HG03432 (cell line): ENCODE results near the gene POLA1.

Experiments
- ATAC-seq: cut with Tn5 transposase; IDR thresholded peaks from one replicate; pipeline ENCODE4 v1.9.1; 2021; ENCODE audit warnings: mild to moderate bottlenecking, moderate library complexity; ENCODE audit not compliant: unreplicated experiment

POLA1 gene

DNA sequence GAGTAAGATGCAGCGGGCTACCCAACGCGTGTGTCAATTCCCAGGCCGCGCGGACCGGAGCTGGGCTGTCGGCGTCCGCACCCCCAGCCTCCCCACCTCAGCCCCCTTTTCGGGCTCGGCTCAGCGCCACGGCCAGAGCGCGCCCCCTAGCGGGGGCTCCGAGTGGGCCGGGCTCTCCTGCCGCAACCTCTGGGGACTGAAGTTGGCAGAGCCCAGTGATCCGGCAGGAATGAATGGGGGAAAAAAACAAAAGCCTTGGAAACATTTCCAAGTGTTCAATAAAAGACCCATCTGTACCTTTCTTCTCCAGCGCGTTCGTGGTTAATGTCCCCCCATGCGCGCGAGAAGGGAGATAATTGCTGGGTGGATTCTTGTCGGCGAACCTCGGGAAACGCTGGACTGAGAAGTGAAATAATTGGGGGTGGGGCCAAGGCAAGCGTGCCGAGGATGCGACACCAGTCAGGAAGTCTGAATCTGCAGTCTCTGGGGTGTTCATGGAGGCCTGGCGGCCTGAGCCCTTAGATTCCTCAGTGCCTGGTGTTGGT, 327.3 kb downstream of the POLA1 start:
- peak; percentile 85 for ATAC-seq

DNA sequence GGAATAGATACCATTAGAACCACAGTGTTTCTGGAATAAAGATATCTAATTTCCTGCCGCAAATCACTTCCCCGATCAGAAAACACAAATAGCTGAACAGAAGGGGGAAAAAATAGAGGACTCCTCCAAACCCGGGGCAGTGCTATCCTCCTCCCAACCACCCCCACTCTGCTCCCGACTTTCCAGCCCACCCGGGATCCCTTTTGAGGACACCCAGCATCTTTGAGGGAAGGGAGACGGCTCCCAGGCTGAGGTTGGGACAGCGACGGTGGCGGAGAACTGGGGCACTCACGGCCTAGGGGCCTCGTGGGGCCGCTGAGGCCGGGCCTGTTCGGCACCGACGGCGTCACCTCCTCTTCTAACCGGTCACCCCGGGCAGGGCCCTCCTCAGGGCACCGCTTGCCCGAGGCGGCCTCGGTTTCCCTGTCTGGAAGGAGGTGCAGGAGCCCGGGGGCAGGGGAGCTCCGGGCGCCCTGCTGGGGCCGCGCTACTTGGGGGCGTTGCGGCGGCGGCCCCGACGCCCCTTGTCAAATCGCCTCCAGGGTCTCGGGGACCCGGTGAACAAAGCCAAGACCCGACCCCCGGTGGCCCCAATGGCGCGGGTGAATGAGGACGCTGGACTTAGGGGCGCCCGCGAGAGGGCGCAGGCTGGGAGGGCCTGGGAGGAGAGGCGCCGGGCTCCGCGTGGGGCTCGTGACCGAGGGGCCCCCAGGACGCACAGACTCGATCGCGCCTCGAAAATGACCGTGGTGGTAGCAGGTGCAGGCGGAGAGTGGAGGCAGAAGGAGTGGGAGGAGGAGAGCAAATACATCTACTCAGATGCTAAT, 329.0 kb downstream of the POLA1 start:
- no peak for ATAC-seq

DNA sequence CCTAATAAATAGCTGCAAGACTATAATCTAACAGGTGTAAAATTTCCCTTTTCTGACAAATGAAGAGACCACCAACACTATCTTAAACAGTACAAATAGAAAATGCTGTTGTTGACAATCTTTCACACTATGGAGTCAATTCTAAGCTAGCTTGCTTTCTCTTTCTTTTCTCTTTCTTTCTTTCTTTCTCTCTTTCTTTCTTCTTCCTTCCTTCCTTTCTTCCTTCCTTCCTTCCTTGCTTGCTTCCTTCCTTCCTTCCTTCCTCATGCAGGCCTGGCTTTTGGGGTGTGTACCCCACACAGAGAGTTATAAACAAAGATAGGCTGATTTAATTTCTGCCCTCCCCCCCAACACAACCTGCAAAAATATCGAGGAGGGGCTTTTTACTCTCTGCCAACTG, 330.2 kb downstream of the POLA1 start:
- ATAC-seq = no peak

DNA sequence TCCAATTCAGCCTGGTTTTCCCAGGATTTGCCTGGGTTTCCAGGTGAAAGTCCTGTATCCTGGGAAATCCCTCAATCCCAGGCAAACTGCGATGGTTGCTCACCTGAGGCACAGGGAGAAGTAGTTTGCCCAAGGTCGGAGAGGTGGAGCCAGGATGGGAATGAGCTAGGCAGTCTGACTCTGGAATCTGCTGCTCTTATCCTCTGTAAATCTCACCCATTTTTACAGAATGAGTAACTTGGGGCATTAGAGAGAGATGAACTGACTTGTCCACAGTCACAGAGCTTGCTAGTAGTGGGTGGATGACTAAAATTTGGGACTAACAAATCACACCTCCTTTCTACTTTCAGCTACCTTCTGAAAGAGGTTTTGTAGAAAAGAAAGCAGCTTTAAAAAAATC, 331.9 kb downstream of the POLA1 start:
- ATAC-seq = no peak

DNA sequence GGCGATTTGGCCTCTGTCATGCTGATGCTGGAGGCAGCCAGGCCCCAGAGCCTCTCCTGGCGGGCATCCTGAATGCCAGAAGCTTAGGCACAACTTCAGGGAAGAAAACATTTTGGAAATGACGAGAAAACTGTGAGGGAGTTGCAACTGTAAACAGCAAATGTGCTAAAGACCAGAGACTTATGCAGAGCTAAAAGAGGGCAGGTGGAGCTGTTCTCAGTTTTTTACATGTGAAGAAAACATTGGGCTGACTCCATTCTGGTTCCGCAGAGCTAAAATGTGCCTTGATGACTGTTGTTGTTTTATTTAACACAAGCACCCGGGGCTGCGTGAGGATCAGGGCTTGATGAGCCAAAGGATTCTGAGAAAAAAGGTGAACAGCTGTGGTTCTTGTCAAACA, 332.9 kb downstream of the POLA1 start:
- ATAC-seq = no peak

DNA sequence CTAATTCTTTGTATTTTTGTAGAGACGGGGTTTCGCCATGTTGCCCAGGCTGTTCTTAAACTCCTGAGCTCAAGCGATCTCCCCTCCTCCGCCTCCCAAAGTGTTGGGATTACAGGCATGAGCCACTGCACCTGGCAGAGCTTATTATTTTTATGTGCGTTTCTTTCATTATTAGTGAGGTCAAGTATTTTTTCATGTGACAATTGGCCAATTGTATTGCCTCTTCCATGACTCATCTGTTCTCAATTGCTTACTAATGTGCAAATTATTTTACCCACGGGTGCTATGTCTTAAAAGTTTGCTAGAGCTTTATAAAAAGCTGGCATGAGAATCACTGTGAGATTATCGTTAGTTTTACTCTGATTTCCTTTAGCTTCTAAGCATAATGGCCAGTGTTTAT, 335.0 kb downstream of the POLA1 start:
- ATAC-seq = no peak

DNA sequence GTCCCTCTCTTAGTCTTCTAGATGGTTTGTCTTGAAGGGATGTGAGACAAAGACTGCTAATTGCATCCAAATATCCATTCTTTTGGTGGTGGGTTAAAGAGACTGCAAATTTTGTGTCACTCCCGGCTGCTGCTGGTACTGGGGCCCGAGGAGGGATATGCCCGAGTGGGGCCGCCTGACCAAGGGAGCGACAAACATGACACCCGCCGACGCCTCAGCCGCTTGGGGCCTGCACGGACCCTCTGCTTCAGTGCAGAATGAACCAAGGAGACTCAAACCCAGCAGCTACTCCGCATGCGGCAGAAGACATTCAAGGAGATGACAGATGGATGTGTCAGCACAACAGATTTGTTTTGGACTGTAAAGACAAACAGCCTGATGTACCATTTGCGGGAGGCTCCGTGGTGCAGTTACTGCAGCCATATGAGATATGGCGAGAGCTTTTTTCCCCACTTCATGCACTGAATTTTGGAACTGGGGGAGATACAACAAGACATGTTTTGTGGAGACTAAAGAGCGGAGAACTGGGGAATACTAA, 335.6 kb downstream of the POLA1 start:
- no peak for ATAC-seq

DNA sequence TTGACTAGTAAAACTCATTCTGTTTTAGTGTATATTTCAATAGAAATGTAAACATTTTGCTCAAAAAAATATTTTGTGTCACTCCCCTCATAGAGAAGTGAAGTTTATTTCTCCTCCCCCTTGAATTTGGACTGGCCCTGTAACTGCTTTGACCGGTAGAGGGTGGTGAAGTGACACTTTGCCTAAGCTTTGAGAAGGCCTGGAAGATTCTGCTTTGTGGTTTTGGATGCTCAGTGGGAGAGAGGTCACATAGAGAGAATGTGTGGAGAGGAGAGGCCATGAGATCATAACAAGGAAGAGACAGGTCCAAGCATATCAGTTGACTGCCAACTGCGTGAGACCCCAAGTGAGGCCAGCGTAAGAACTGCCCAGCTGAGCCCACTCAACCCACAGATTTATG, 341.2 kb downstream of the POLA1 start:
- ATAC-seq = no peak

DNA sequence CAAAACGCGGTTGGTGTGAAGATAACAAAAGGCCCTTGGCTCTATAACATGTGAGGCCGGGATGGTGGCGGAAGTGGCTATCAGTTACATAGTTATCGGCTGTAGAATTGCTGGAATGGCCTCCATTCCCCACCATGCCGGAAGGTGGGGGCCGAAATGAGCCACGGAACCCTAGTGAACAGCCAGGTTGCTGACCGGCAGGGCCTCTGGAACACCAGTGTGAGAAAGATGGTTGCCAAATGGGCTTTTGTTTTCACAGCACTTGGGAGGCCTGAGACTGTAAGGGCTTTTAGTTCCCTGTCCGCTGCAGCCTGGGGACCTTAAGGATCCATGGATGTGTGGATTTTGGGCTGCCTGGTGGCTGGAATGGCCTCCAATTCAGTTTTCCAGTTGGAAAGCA, 345.3 kb downstream of the POLA1 start:
- ATAC-seq = no peak

DNA sequence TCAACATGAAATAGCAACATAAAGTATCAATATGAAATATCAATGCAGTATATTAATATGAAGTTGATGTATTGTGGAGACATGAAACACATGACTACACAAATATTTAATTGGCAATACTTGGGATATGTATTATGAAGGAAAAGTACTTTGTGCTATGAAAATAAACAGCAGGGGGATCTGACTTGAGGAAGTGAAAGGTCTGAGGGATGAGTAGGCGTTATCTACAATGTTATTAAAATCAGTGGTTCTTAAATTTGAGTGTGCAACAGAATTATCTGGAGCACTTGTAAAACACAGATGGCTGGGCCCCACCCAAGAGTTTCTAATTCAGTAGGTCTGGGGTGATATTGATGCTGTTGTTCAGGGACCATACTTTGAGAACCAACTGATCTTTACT, 349.5 kb downstream of the POLA1 start:
- no peak for ATAC-seq
